HG03025 (cell line): ENCODE measurements around the gene IFITM1.
"Not testable (repeated sequence)": the region's sequence is repeated elsewhere in the genome, so short reads cannot be mapped to it uniquely, and the experiment has no call there.

ENCODE experiments used
- ATAC-seq: cut with Tn5 transposase; IDR thresholded peaks from one replicate; pipeline ENCODE4 v1.9.1; 2021; ENCODE audit warnings: mild to moderate bottlenecking, moderate library complexity; ENCODE audit not compliant: unreplicated experiment, low FRiP score

The IFITM1 gene

GRCh38 chr11:307766-308708, 5.8 kb upstream of the IFITM1 start, which contains the start of gene IFITM2:
TSS of gene IFITM2 (plus strand) at chr11:307816. CDS start at chr11:308193, 377 bp downstream.
- ATAC-seq, result not testable (repeated sequence)

- ATAC-seq, result not testable (repeated sequence)
These were observed 4.8 kb upstream of the IFITM1 start for GRCh38 chr11:308740-309665.

- not testable (repeated sequence) for ATAC-seq
These were observed 3.8 kb upstream of the IFITM1 start for GRCh38 chr11:309979-310572.

GRCh38 chr11:311013-311748, 2.7 kb upstream of the IFITM1 start:
- not testable (repeated sequence) for ATAC-seq

- no peak for ATAC-seq
These were observed 1.6 kb upstream of the IFITM1 start for GRCh38 chr11:312092-312816.

- ATAC-seq, result no peak
These were observed 495 bp upstream of the IFITM1 start for GRCh38 chr11:313304-313786.

GRCh38 chr11:314554-314875, 675 bp downstream of the IFITM1 start:
- ATAC-seq, result not testable (repeated sequence)

GRCh38 chr11:315051-315481, 1.2 kb downstream of the IFITM1 start:
- no peak for ATAC-seq

- no peak for ATAC-seq
These were observed 1.7 kb downstream of the IFITM1 start for GRCh38 chr11:315516-315994.

GRCh38 chr11:316031-316701, 2.3 kb downstream of the IFITM1 start:
- no peak for ATAC-seq

- no peak for ATAC-seq
These were observed 3.1 kb downstream of the IFITM1 start for GRCh38 chr11:316891-317301.

- ATAC-seq, result not testable (repeated sequence)
These were observed 4.0 kb downstream of the IFITM1 start for GRCh38 chr11:317668-318404.

GRCh38 chr11:318405-319120, 4.7 kb downstream of the IFITM1 start:
- ATAC-seq, result not testable (repeated sequence)

- ATAC-seq, result not testable (repeated sequence)
These were observed 5.5 kb downstream of the IFITM1 start for GRCh38 chr11:319121-319887.

GRCh38 chr11:319888-320273, 6.0 kb downstream of the IFITM1 start:
- ATAC-seq, result not testable (repeated sequence)

GRCh38 chr11:324156-324555, 10.3 kb downstream of the IFITM1 start:
- no peak for ATAC-seq
